GM19035 (cell line): ENCODE measurements around the gene FAM181B.
"Not testable (repeated sequence)": the region's sequence is repeated elsewhere in the genome, so short reads cannot be mapped to it uniquely, and the experiment has no call there.

ENCODE experiments used
- ATAC-seq: cut with Tn5 transposase; IDR thresholded peaks from one replicate; pipeline ENCODE4 v1.9.1; 2021; ENCODE audit not compliant: unreplicated experiment

Gene FAM181B

GRCh38 chr11:82732734-82733443 lies 775 bp downstream of the FAM181B start:
- no peak for ATAC-seq

GRCh38 chr11:82732348-82732733 lies 1.3 kb downstream of the FAM181B start:
- ATAC-seq, result no peak

GRCh38 chr11:82731691-82732277 lies 1.9 kb downstream of the FAM181B start:
- ATAC-seq, result no peak

- ATAC-seq, result no peak
Measured at GRCh38 chr11:82730754-82731153, 2.9 kb downstream of the FAM181B start.

- no peak for ATAC-seq
Measured at GRCh38 chr11:82730286-82730685, 3.4 kb downstream of the FAM181B start.

GRCh38 chr11:82724026-82724425 lies 9.6 kb downstream of the FAM181B start:
- ATAC-seq, result no peak

GRCh38 chr11:82722231-82722630 lies 11.4 kb downstream of the FAM181B start:
- ATAC-seq, result no peak

- no peak for ATAC-seq
Measured at GRCh38 chr11:82720267-82721065, 13.2 kb downstream of the FAM181B start.

GRCh38 chr11:82719361-82720105 lies 14.1 kb downstream of the FAM181B start:
- ATAC-seq, result no peak

GRCh38 chr11:82718821-82719220 lies 14.8 kb downstream of the FAM181B start:
- no peak for ATAC-seq

- peak; percentile 61 for ATAC-seq
Measured at GRCh38 chr11:82718307-82718706, 15.4 kb downstream of the FAM181B start.

- ATAC-seq, result no peak
Measured at GRCh38 chr11:82714346-82715174, 19.1 kb downstream of the FAM181B start.

GRCh38 chr11:82711648-82712047 lies 22.0 kb downstream of the FAM181B start:
- ATAC-seq, result no peak

- ATAC-seq, result no peak
Measured at GRCh38 chr11:82703796-82704195, 29.9 kb downstream of the FAM181B start.

- ATAC-seq, result no peak
Measured at GRCh38 chr11:82703226-82703625, 30.4 kb downstream of the FAM181B start.

GRCh38 chr11:82701847-82702520 lies 31.7 kb downstream of the FAM181B start:
- ATAC-seq, result peak; percentile 65

- no peak for ATAC-seq
Measured at GRCh38 chr11:82698576-82699352, 34.9 kb downstream of the FAM181B start.

- ATAC-seq, result no peak
Measured at GRCh38 chr11:82692981-82693380, 40.7 kb downstream of the FAM181B start.

GRCh38 chr11:82689347-82689746 lies 44.3 kb downstream of the FAM181B start:
- ATAC-seq, result not testable (repeated sequence)
